HepG2 (cell line): Measurements from ENCODE around the gene USF1. TPM values are rescaled to one million over a fixed set of nuclear protein-coding genes. Genes with fewer than 3 reads are reported as not detected.
A peak's percentile ranks its signal among the peaks of the same experiment; 100 is the strongest.

Source experiments
- ARID5B ChIP-seq: IDR thresholded peaks from 2 replicates; pipeline ENCODE4 v1.4.0; 2020; ENCODE audit warnings: mild to moderate bottlenecking, missing genetic modification reagents
- ATF5 ChIP-seq: sonication (generic); formaldehyde crosslinking; IDR thresholded peaks from 2 replicates; pipeline ENCODE4 v1.4.0; 2020; ENCODE audit warnings: mild to moderate bottlenecking, low read depth, missing genetic modification reagents
- BATF2 ChIP-seq: sonication (generic); formaldehyde crosslinking; IDR thresholded peaks from 2 replicates; pipeline ENCODE4 v1.8.0; 2022; ENCODE audit warnings: mild to moderate bottlenecking, missing genetic modification reagents, moderate library complexity
- E2F1 ChIP-seq: sonication (generic); formaldehyde crosslinking; IDR thresholded peaks from 2 replicates; pipeline ENCODE4 v1.5.0; 2020; ENCODE audit warnings: missing genetic modification reagents
- HOXA5 ChIP-seq: sonication (generic); formaldehyde crosslinking; IDR thresholded peaks from 2 replicates; pipeline ENCODE4 v1.4.0; 2020; ENCODE audit warnings: missing genetic modification reagents
- IRF1 ChIP-seq: sonication (generic); formaldehyde crosslinking; IDR thresholded peaks from 2 replicates; pipeline ENCODE4 v1.4.0; 2020; ENCODE audit warnings: low read depth, mild to moderate bottlenecking, missing genetic modification reagents
- NR2F6 ChIP-seq, 2 experiments: IDR thresholded peaks; 2 replicates each; pipeline ENCODE4 v1.6.1; 2016; ENCODE audit warnings: antibody characterized with exemption in 1 of 2, mild to moderate bottlenecking in 1 of 2
- PAF1 ChIP-seq: IDR thresholded peaks from 2 replicates; pipeline ENCODE4 v1.6.1; 2016; ENCODE audit warnings: missing genetic modification reagents, missing compliant biosample characterization
- PAWR ChIP-seq: sonication (generic); formaldehyde crosslinking; IDR thresholded peaks from 2 replicates; pipeline ENCODE4 v1.4.0; 2020; ENCODE audit warnings: missing genetic modification reagents, mild to moderate bottlenecking, borderline replicate concordance
- PHF20 ChIP-seq: sonication (generic); formaldehyde crosslinking; IDR thresholded peaks from 2 replicates; pipeline ENCODE4 v1.5.0; 2020; ENCODE audit warnings: mild to moderate bottlenecking, missing genetic modification reagents
- RFX5 ChIP-seq: IDR thresholded peaks from 2 replicates; pipeline ENCODE4 v1.6.1; 2011; ENCODE audit warnings: low read depth, low read length, improper control_type of control experiment
- SAFB2 ChIP-seq: sonication (generic); formaldehyde crosslinking; IDR thresholded peaks from 2 replicates; pipeline ENCODE4 v1.5.1; 2020; ENCODE audit warnings: missing genetic modification reagents, low read depth, mild to moderate bottlenecking, borderline replicate concordance
- TAF1 ChIP-seq: sonication (generic); formaldehyde crosslinking; IDR thresholded peaks from 2 replicates; pipeline ENCODE4 v1.4.0; 2020; ENCODE audit warnings: missing genetic modification reagents
- ZKSCAN8 ChIP-seq: IDR thresholded peaks from 2 replicates; pipeline ENCODE4 v1.6.1; 2016; ENCODE audit warnings: borderline replicate concordance, missing genetic modification reagents, missing compliant biosample characterization
- ZNF704 ChIP-seq: sonication (generic); formaldehyde crosslinking; IDR thresholded peaks from 2 replicates; pipeline ENCODE4 v1.8.1; 2023; ENCODE audit warnings: mild to moderate bottlenecking, inconsistent platforms, moderate library complexity, missing genetic modification reagents, borderline replicate concordance
- ZNF724P ChIP-seq: sonication (generic); formaldehyde crosslinking; IDR thresholded peaks from 2 replicates; pipeline ENCODE4 v1.8.0; 2022; ENCODE audit warnings: missing genetic modification reagents, borderline replicate concordance
- ZNF770 ChIP-seq: sonication (generic); formaldehyde crosslinking; IDR thresholded peaks from 2 replicates; pipeline ENCODE4 v1.5.0; 2020; ENCODE audit warnings: mild to moderate bottlenecking, missing genetic modification reagents
- polyA plus RNA-seq, 8 experiments: library from polyadenylated mRNA; depleted of rRNA in 3 of 8; stranded (reverse) in 7 of 8; unstranded in 1 of 8; fragments of >200 nt; fragmentation: Illumina TruSeq in 4 of 8; extraction: Trizol in 4 of 8; gene quantifications; 2 replicates each; pipeline versions ENCODE4 v1.2.1 to v1.2.3, GENCODE V29; 2011 to 2016; ENCODE audit warnings: low read depth in 4 of 8, missing spikeins in 1 of 8, mixed read lengths in 1 of 8; ENCODE audit not compliant: insufficient read depth in 1 of 8
- total RNA-seq, 5 experiments: library from RNA; depleted of rRNA; stranded (reverse); fragments of >200 nt; fragmentation: Illumina TruSeq; extraction: Trizol; gene quantifications; 2 replicates each; pipeline ENCODE4 v1.2.3, GENCODE V29; 2016; ENCODE audit warnings: low read depth in 1 of 5

The USF1 gene
- total and polyA plus RNA-seq, 2 of the 13 experiments (the other 11 are each of a cell fraction or from before 2014, with no cell fraction given) = 26.9 to 39.4 TPM

GRCh38 chr1:161045736-161046604 is at the start of gene USF1 (continued):
- peak; percentile 84; the same call in 1 of the 2 replicates for TF ChIP-seq ATF5 (CRISPR knock-in tag)
- 0 out of 2 replicates have a peak, but pooled peaks have one; percentile 23 for TF ChIP-seq ZKSCAN8
- TF ChIP-seq PAF1 (CRISPR knock-in tag) = no peak
- peak; percentile 73 for TF ChIP-seq PHF20 (CRISPR knock-in tag)
- TF ChIP-seq ZNF724P (CRISPR knock-in tag) = no peak
- no peak for TF ChIP-seq ZNF704 (CRISPR knock-in tag)
- no peak; the same call in 1 of the 2 replicates for TF ChIP-seq ARID5B (CRISPR knock-in tag)
- TF ChIP-seq RFX5 = no peak
- TF ChIP-seq NR2F6 (IDR thresholded peaks at IDR 0.05) = no peak
- TF ChIP-seq NR2F6 (CRISPR knock-in tag; IDR thresholded peaks at IDR 0.05) = peak; percentile 28; the same call in 1 of the 2 replicates
- TF ChIP-seq PAWR (CRISPR knock-in tag) = no peak
- TF ChIP-seq IRF1 (CRISPR knock-in tag) = no peak
- TF ChIP-seq E2F1 (CRISPR knock-in tag) = peak; percentile 13; the same call in 1 of the 2 replicates
- no peak for TF ChIP-seq SAFB2
- no peak for TF ChIP-seq HOXA5 (CRISPR knock-in tag)
- TF ChIP-seq TAF1 (CRISPR knock-in tag) = peak; percentile 76
- no peak for TF ChIP-seq BATF2 (CRISPR knock-in tag)
- peak; percentile 45; the same call in 1 of the 2 replicates for TF ChIP-seq ZNF770 (CRISPR knock-in tag)
